HEK293T (cell line): Measurements from ENCODE around the gene ANO9.

Source experiments
- ARNT ChIP-seq: fragments of 450-650 bp; IDR thresholded peaks from 2 replicates; pipeline ENCODE4 v1.6.1; 2017; ENCODE audit warnings: mild to moderate bottlenecking
- BHLHE40 ChIP-seq: fragments of 450-650 bp; IDR thresholded peaks from 2 replicates; pipeline ENCODE4 v1.6.1; 2016; ENCODE audit warnings: mild to moderate bottlenecking, moderate library complexity, borderline replicate concordance
- CTBP1 ChIP-seq: fragments of 450-650 bp; IDR thresholded peaks from 2 replicates; pipeline ENCODE4 v1.6.1; 2016; ENCODE audit warnings: borderline replicate concordance
- ELF4 ChIP-seq: fragments of 450-650 bp; IDR thresholded peaks from 2 replicates; pipeline ENCODE4 v1.6.1; 2017; ENCODE audit warnings: antibody characterized with exemption
- FOXA1 ChIP-seq: fragments of 450-650 bp; IDR thresholded peaks from 2 replicates; pipeline ENCODE4 v1.6.1; 2016; ENCODE audit warnings: mild to moderate bottlenecking
- FOXK2 ChIP-seq: fragments of 450-650 bp; IDR thresholded peaks from 2 replicates; pipeline ENCODE4 v1.6.1; 2016; ENCODE audit warnings: mild to moderate bottlenecking
- SP1 ChIP-seq: fragments of 450-650 bp; IDR thresholded peaks from 2 replicates; pipeline ENCODE4 v1.6.1; 2017
- SUZ12 ChIP-seq: fragments of 450-650 bp; IDR thresholded peaks from 2 replicates; pipeline ENCODE4 v1.6.1; 2016; ENCODE audit warnings: mild to moderate bottlenecking
- TARDBP ChIP-seq: fragments of 450-650 bp; IDR thresholded peaks from 2 replicates; pipeline ENCODE4 v1.6.1; 2016

DNA sequence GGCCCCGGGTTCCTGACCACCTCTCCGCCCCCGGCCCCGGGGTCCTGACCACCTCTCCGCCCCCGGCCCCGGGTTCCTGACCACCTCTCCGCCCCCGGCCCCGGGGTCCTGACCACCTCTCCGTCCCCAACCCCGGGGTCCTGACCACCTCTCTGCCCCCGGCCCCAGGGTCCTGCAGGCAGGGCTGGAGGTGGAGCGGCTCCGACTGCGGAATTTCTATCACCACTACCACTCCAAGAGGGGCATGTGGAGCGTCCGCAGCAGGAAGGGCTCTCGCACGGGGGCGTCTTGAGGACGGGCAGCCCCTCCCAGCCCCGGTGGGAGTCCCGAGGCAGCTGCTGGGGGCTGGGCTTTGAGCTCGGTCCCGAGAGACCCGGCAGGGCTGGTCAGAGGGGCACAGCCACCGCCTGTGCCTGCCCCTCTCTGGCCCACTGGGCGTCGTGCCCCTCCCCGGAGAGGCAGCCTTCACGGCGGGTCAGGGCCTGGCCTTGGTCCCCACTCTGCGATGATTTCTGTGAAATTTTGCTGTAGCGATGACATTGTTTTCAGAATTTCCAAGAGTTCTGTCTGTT is 60.2 kb downstream of the ANO9 start:
- TF ChIP-seq CTBP1 (no peak), SUZ12 (no peak), FOXK2 (no peak), SP1 (no peak), ELF4 (no peak), TARDBP (no peak), BHLHE40 (no peak), ARNT (no peak), FOXA1 (no peak)
